OCI-LY1 (cell line): ENCODE results near the gene POU2F1.

Experiments used
- H2AFZ ChIP-seq: fragments of 200-600 bp; sonication (generic), shearing (Covaris generic); 2 replicates; pipeline ENCODE4 v1.6.0; 2014; ENCODE audit warnings: antibody characterized with exemption, mild to moderate bottlenecking, low read length
- H3F3A ChIP-seq: fragments of 200-600 bp; sonication (generic), shearing (Covaris generic); 2 replicates; pipeline ENCODE4 v1.6.0; 2014; ENCODE audit warnings: mild to moderate bottlenecking, antibody characterized with exemption, low read length, moderate library complexity; ENCODE audit not compliant: insufficient read depth
- H3K27ac ChIP-seq: fragments of 200-600 bp; sonication (generic); 2 replicates; pipeline ENCODE4 v1.5.1; 2014; ENCODE audit warnings: low read length, mixed run types, mild to moderate bottlenecking, low read depth; ENCODE audit not compliant: poor library complexity, severe bottlenecking
- H3K27me3 ChIP-seq: fragments of 200-600 bp; sonication (generic); 2 replicates; pipeline ENCODE4 v1.6.0; 2014; ENCODE audit warnings: antibody characterized with exemption, mild to moderate bottlenecking, low read length, moderate library complexity; ENCODE audit not compliant: insufficient read depth
- H3K36me3 ChIP-seq: fragments of 200-600 bp; sonication (generic); 2 replicates; pipeline ENCODE4 v1.6.1; 2014; ENCODE audit warnings: mild to moderate bottlenecking, antibody characterized with exemption, low read length, moderate library complexity, mixed read lengths; ENCODE audit not compliant: insufficient read depth
- H3K4me1 ChIP-seq: fragments of 200-600 bp; sonication (generic); 2 replicates; pipeline ENCODE4 v1.5.1; 2014; ENCODE audit warnings: mild to moderate bottlenecking, low read length, moderate library complexity; ENCODE audit not compliant: insufficient read depth, severe bottlenecking
- H3K4me2 ChIP-seq: fragments of 200-600 bp; sonication (generic), shearing (Covaris generic); 2 replicates; pipeline ENCODE4 v1.6.1; 2014; ENCODE audit warnings: low read length
- H3K4me3 ChIP-seq: fragments of 200-600 bp; sonication (generic); 2 replicates; pipeline ENCODE4 v1.5.1; 2014; ENCODE audit warnings: low read length, low read depth, mild to moderate bottlenecking, mixed read lengths; ENCODE audit not compliant: poor library complexity, severe bottlenecking
- H3K79me2 ChIP-seq: fragments of 200-600 bp; shearing (Covaris generic); 2 replicates; pipeline ENCODE4 v1.6.1; 2016; ENCODE audit warnings: mixed run types, low read length, mixed read lengths; ENCODE audit not compliant: insufficient read depth
- H3K9ac ChIP-seq: fragments of 200-600 bp; sonication (generic), shearing (Covaris generic); 2 replicates; pipeline ENCODE4 v1.6.1; 2014; ENCODE audit warnings: mild to moderate bottlenecking, low read length, mixed read lengths
- H3K9me2 ChIP-seq: fragments of 200-600 bp; sonication (generic), shearing (Covaris generic); 2 replicates; pipeline ENCODE4 v1.6.1; 2014; ENCODE audit warnings: low read depth, mild to moderate bottlenecking, low read length, mixed read lengths
- H3K9me3 ChIP-seq: fragments of 200-600 bp; shearing (Covaris generic); 2 replicates; pipeline ENCODE4 v1.6.1; 2014; ENCODE audit warnings: low read length, mixed read lengths
- H4K20me1 ChIP-seq: fragments of 200-600 bp; sonication (generic), shearing (Covaris generic); 2 replicates; pipeline ENCODE4 v1.6.0; 2016; ENCODE audit warnings: mild to moderate bottlenecking, low read length; ENCODE audit not compliant: insufficient read depth
- EZH2 ChIP-seq: fragments of 200-600 bp; sonication (generic), shearing (Covaris generic); IDR thresholded peaks from 2 replicates; pipeline ENCODE4 v1.8.0; 2017; ENCODE audit warnings: borderline replicate concordance, mixed run types, mild to moderate bottlenecking, antibody characterized with exemption, low read length, moderate library complexity, mixed read lengths
- TF ChIP-seq, protein P1 (sequence below): fragments of 200-600 bp; sonication (generic), shearing (Covaris generic); IDR thresholded peaks from 2 replicates; pipeline ENCODE4 v1.5.1; 2017; ENCODE audit warnings: mild to moderate bottlenecking, antibody characterized with exemption, low read length, moderate library complexity, mixed read lengths

The POU2F1 gene

DNA sequence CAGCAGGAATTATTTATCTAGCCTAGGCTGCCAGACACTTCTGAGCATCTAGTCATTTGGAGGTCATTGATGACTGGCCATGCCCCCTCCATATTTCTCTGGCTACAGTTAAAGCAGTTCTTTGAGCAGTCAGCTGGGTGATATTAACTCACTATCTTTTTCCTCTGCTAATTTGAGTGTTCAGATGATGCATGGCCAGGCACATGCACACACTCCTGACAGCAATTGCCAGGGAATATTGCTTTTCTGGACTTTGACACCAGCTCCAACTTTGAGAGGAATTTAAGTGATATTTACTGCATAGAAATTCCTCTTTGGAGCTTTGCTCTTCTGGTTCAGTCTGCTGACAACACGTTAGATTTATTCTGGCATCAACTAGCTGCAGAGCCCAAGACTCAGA, 245.1 kb downstream of the POU2F1 start:
- H3K27ac ChIP-seq = no peak overlapping the region
- H3K36me3 ChIP-seq = no peaks in the 10 kb centered on the region
- H3K4me3 ChIP-seq = no peak overlapping the region
- no peaks in the 10 kb centered on the region for H3K27me3 ChIP-seq
- no peak overlapping the region for H2AFZ ChIP-seq
- H3K79me2 ChIP-seq = no peaks in the 10 kb centered on the region
- H4K20me1 ChIP-seq = no peaks in the 10 kb centered on the region
- no peak overlapping the region for H3K4me2 ChIP-seq
- no peaks in the 10 kb centered on the region for H3F3A ChIP-seq
- TF ChIP-seq, protein P1, sequence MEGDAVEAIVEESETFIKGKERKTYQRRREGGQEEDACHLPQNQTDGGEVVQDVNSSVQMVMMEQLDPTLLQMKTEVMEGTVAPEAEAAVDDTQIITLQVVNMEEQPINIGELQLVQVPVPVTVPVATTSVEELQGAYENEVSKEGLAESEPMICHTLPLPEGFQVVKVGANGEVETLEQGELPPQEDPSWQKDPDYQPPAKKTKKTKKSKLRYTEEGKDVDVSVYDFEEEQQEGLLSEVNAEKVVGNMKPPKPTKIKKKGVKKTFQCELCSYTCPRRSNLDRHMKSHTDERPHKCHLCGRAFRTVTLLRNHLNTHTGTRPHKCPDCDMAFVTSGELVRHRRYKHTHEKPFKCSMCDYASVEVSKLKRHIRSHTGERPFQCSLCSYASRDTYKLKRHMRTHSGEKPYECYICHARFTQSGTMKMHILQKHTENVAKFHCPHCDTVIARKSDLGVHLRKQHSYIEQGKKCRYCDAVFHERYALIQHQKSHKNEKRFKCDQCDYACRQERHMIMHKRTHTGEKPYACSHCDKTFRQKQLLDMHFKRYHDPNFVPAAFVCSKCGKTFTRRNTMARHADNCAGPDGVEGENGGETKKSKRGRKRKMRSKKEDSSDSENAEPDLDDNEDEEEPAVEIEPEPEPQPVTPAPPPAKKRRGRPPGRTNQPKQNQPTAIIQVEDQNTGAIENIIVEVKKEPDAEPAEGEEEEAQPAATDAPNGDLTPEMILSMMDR = no peak
- no peak for TF ChIP-seq EZH2
- no peaks in the 10 kb centered on the region for H3K4me1 ChIP-seq
- H3K9me3 ChIP-seq = no peaks in the 10 kb centered on the region
- H3K9ac ChIP-seq = no peak overlapping the region
- H3K9me2 ChIP-seq = no peaks in the 10 kb centered on the region

DNA sequence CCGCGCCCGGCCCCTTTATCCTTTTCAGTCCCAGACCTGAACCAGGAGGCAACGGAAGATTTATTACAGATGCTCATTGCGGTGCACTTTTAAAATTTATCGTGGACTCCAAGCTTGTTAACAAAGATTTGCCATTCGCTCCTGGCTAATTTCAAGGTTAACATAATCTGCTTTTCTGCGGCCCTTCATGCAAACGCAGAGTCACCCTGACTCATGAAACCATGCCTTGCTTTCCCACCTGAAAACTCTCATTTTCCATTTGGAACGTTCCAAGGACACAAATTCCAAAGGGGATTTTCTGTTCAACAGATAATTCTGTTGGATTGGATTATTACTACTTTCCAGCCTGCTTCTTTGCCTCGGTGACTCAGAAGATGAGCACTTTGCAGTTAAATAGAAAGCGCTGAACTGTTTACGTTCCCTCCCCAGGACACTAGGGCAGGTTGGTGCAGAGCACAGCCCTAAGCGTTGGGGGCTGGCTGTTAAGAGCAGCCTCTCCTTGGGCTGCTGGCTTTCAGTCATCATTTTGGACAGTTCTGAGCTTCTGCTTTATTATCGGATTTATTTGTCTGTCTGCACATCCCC, 246.5 kb downstream of the POU2F1 start:
- no peak overlapping the region for H3K27ac ChIP-seq
- H3F3A ChIP-seq = no peaks in the 10 kb centered on the region
- no peaks in the 10 kb centered on the region for H3K27me3 ChIP-seq
- H3K9me2 ChIP-seq = no peaks in the 10 kb centered on the region
- no peak for TF ChIP-seq EZH2
- TF ChIP-seq, protein P1 = no peak
- H3K9ac ChIP-seq = no peak overlapping the region
- no peaks in the 10 kb centered on the region for H3K36me3 ChIP-seq
- H3K4me3 ChIP-seq = no peak overlapping the region
- no peaks in the 10 kb centered on the region for H3K9me3 ChIP-seq
- no peak overlapping the region for H3K4me2 ChIP-seq
- H3K4me1 ChIP-seq = no peaks in the 10 kb centered on the region
- H2AFZ ChIP-seq = no peak overlapping the region
- H4K20me1 ChIP-seq = no peaks in the 10 kb centered on the region
- H3K79me2 ChIP-seq = no peaks in the 10 kb centered on the region

DNA sequence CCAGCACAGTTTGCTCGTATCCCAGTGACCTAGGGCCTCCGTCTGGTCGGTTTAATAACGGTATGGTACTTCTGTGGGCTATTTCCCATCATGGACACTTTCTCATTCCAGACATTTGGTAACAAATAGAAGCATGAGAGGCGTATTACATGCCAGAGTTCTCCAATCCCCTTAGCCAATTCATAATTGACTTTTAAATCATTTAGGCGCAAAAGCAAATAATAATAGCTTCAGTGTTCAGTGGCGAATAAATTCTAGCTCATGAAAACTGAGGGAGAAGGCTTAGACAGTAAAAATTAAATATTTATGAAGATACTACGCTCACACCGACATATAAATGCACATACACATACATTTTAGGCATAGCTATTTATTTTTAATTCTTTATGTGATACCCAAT, 247.1 kb downstream of the POU2F1 start:
- Histone ChIP-seq H3K4me1 (no peaks in the 10 kb centered on the region), H3K4me3 (no peak overlapping the region), H3K4me2 (no peak overlapping the region), H3K36me3 (no peaks in the 10 kb centered on the region), H2AFZ (no peak overlapping the region), H3K9me3 (no peaks in the 10 kb centered on the region), H3K27ac (no peak overlapping the region), H3K79me2 (no peaks in the 10 kb centered on the region), H3K27me3 (no peaks in the 10 kb centered on the region), H3K9ac (no peak overlapping the region), H3F3A (no peaks in the 10 kb centered on the region), H4K20me1 (no peaks in the 10 kb centered on the region), H3K9me2 (no peaks in the 10 kb centered on the region)
- TF ChIP-seq, protein P1 = no peak
- TF ChIP-seq EZH2 = no peak
